ENCODE results near the gene PLEKHN1.

PLEKHN1 gene

GRCh38 chr1:996851-997712, 30.8 kb downstream of the PLEKHN1 start (continued):
- TF ChIP-seq ZSCAN23 (tag by site-specific recombination; IDR thresholded peaks at IDR 0.05) (0 out of 2 replicates have a peak, but pooled peaks have one; percentile 10), ELK4 (IDR thresholded peaks at IDR 0.05; ENCODE audit: borderline replicate concordance, low read depth, low read length) (no peak), PRDM10 (tag by site-specific recombination; IDR thresholded peaks at IDR 0.05) (peak; percentile 78), ZNF423 (tag by site-specific recombination; IDR thresholded peaks at IDR 0.05) (0 out of 2 replicates have a peak, but pooled peaks have one; percentile 43), ZBTB20 (tag by site-specific recombination; IDR thresholded peaks at IDR 0.05) (peak; percentile 72), ZNF223 (tag by site-specific recombination; IDR thresholded peaks at IDR 0.05) (no peak), ZNF600 (tag by site-specific recombination; IDR thresholded peaks at IDR 0.05) (peak; percentile 89), ZBTB10 (tag by site-specific recombination; IDR thresholded peaks at IDR 0.05) (peak; percentile 79), GLI4 (tag by site-specific recombination; IDR thresholded peaks at IDR 0.05) (peak; percentile 99), SP2 (tag by site-specific recombination; IDR thresholded peaks at IDR 0.05) (peak; percentile 15; the same call in 1 of the 2 replicates), HIC1 (tag by site-specific recombination; IDR thresholded peaks at IDR 0.05) (peak; percentile 90), ZNF366 (tag by site-specific recombination; conservative IDR thresholded peaks at IDR 0.05) (peak; percentile 72), BCL11A (tag by site-specific recombination; IDR thresholded peaks at IDR 0.05; ENCODE audit: low read depth) (peak; percentile 68), SP7 (tag by site-specific recombination; IDR thresholded peaks at IDR 0.05) (peak; percentile 14; the same call in 1 of the 2 replicates), OVOL3 (tag by site-specific recombination; IDR thresholded peaks at IDR 0.05) (0 out of 2 replicates have a peak, but pooled peaks have one; percentile 12), PATZ1 (tag by site-specific recombination; IDR thresholded peaks at IDR 0.05) (peak; percentile 86), ZNF280D (tag by site-specific recombination; IDR thresholded peaks at IDR 0.05) (no peak), ZFP69B (tag by site-specific recombination; IDR thresholded peaks at IDR 0.05) (peak; percentile 26; the same call in 1 of the 2 replicates), IKZF3 (tag by site-specific recombination; IDR thresholded peaks at IDR 0.05) (peak; percentile 19; the same call in 1 of the 2 replicates), ZNF292 (tag by site-specific recombination; IDR thresholded peaks at IDR 0.05; ENCODE audit: borderline replicate concordance, low read depth) (no peak), KLF9 (tag by site-specific recombination; IDR thresholded peaks at IDR 0.05; ENCODE audit: low read depth) (no peak)

Data from HEK293 (cell line).